HEK293 (cell line): ENCODE measurements around the gene TBC1D22A.

ENCODE experiments used
- CTCF ChIA-PET: fragments of 350-600 bp; formaldehyde crosslinking; extraction: SDS; loops from one replicate; lab custom pipeline; 2021; ENCODE audit warnings: antibody characterized with exemption; lab: Yijun Ruan, JAX
- POLR2A ChIA-PET: fragments of 300-600 bp; formaldehyde crosslinking; extraction: SDS; loops from one replicate; lab custom pipeline; 2020; ENCODE audit warnings: antibody characterized with exemption, inconsistent platforms; lab: Yijun Ruan, JAX
- H3K27ac ChIP-seq: fragments of 200-500 bp; sonication (Bioruptor generic); 2 replicates; pipeline ENCODE4 v1.5.1; 2014; ENCODE audit warnings: low read depth, low read length, control low read depth, inconsistent platforms; ENCODE audit errors: extremely low read depth
- H3K36me3 ChIP-seq, 2 experiments: fragments of 200-500 bp in 1 of 2; sonication (Bioruptor generic) in 1 of 2; 1 replicate in 1 of 2; 2 replicates in 1 of 2; pipeline ENCODE4 v1.5.1; 2014 to 2017; ENCODE audit warnings: inconsistent platforms in 2 of 2, low read length in 2 of 2; ENCODE audit not compliant: control insufficient read depth in 2 of 2, insufficient read depth in 1 of 2
- H3K4me1 ChIP-seq: fragments of 200-500 bp; sonication (Bioruptor generic); 2 replicates; pipeline ENCODE4 v1.5.1; 2014; ENCODE audit warnings: mild to moderate bottlenecking, low read length, inconsistent platforms; ENCODE audit not compliant: control insufficient read depth, insufficient read depth
- H3K4me3 ChIP-seq: 2 replicates; pipeline ENCODE4 v1.5.1; 2011; ENCODE audit warnings: low read depth, mild to moderate bottlenecking, control low read depth, low read length, moderate library complexity
- H3K9me3 ChIP-seq: fragments of 200-500 bp; sonication (Bioruptor generic); 2 replicates; pipeline ENCODE4 v1.5.1; 2014; ENCODE audit warnings: low read depth, low read length, inconsistent platforms; ENCODE audit not compliant: control insufficient read depth, insufficient read depth
- GLIS1 ChIP-seq: fragments of 450-650 bp; formaldehyde crosslinking; IDR thresholded peaks from 2 replicates; pipeline ENCODE4 v1.5.1; 2016; ENCODE audit warnings: missing biosample characterization, missing genetic modification characterization
- GLIS2 ChIP-seq: fragments of 450-650 bp; formaldehyde crosslinking; IDR thresholded peaks from 2 replicates; pipeline ENCODE4 v1.5.1; 2016; ENCODE audit warnings: missing biosample characterization, missing genetic modification characterization
- HOXD13 ChIP-seq: sonication (generic); formaldehyde crosslinking; IDR thresholded peaks from 2 replicates; pipeline ENCODE4 v1.8.0; 2022; ENCODE audit warnings: missing genetic modification reagents, borderline replicate concordance
- KLF10 ChIP-seq: fragments of 450-650 bp; IDR thresholded peaks from 2 replicates; pipeline ENCODE4 v1.5.1; 2018; ENCODE audit warnings: missing biosample characterization, mild to moderate bottlenecking, missing genetic modification characterization
- KLF7 ChIP-seq: fragments of 450-650 bp; formaldehyde crosslinking; IDR thresholded peaks from 2 replicates; pipeline ENCODE4 v1.5.1; 2016; ENCODE audit warnings: missing biosample characterization, missing genetic modification characterization, borderline replicate concordance
- OVOL3 ChIP-seq: fragments of 450-650 bp; formaldehyde crosslinking; IDR thresholded peaks from 2 replicates; pipeline ENCODE4 v1.5.1; 2016; ENCODE audit warnings: missing biosample characterization, missing genetic modification characterization
- PATZ1 ChIP-seq: fragments of 450-650 bp; formaldehyde crosslinking; IDR thresholded peaks from 2 replicates; pipeline ENCODE4 v1.5.1; 2016; ENCODE audit warnings: missing biosample characterization, missing genetic modification characterization
- SCRT1 ChIP-seq: fragments of 450-650 bp; formaldehyde crosslinking; IDR thresholded peaks from 2 replicates; pipeline ENCODE4 v1.5.1; 2016; ENCODE audit warnings: missing biosample characterization, missing genetic modification characterization, borderline replicate concordance
- SP3 ChIP-seq: fragments of 450-650 bp; formaldehyde crosslinking; IDR thresholded peaks from 2 replicates; pipeline ENCODE4 v1.5.1; 2016; ENCODE audit warnings: missing biosample characterization, missing genetic modification characterization
- ZBTB17 ChIP-seq: fragments of 450-650 bp; formaldehyde crosslinking; IDR thresholded peaks from 2 replicates; pipeline ENCODE4 v1.5.1; 2016; ENCODE audit warnings: missing biosample characterization, missing genetic modification characterization
- ZBTB7A ChIP-seq: fragments of 450-650 bp; formaldehyde crosslinking; IDR thresholded peaks from 2 replicates; pipeline ENCODE4 v1.5.1; 2016; ENCODE audit warnings: low read depth, missing biosample characterization, missing genetic modification characterization
- ZIC2 ChIP-seq: fragments of 450-650 bp; formaldehyde crosslinking; IDR thresholded peaks from 2 replicates; pipeline ENCODE4 v1.5.1; 2016; ENCODE audit warnings: missing biosample characterization, missing genetic modification characterization
- ZNF169 ChIP-seq: fragments of 450-650 bp; formaldehyde crosslinking; IDR thresholded peaks from 2 replicates; pipeline ENCODE4 v1.5.1; 2016; ENCODE audit warnings: missing biosample characterization, missing genetic modification characterization
- ZNF2 ChIP-seq: fragments of 450-650 bp; formaldehyde crosslinking; IDR thresholded peaks from 2 replicates; pipeline ENCODE4 v1.5.1; 2016; ENCODE audit warnings: missing biosample characterization, missing genetic modification characterization
- ZNF211 ChIP-seq: fragments of 450-650 bp; formaldehyde crosslinking; IDR thresholded peaks from 2 replicates; pipeline ENCODE4 v1.5.1; 2016; ENCODE audit warnings: low read depth, missing biosample characterization, missing genetic modification characterization
- ZNF221 ChIP-seq: fragments of 450-650 bp; formaldehyde crosslinking; IDR thresholded peaks from 2 replicates; pipeline ENCODE4 v1.5.1; 2017; ENCODE audit warnings: missing biosample characterization, missing genetic modification characterization, borderline replicate concordance
- ZNF23 ChIP-seq: fragments of 450-650 bp; formaldehyde crosslinking; IDR thresholded peaks from 2 replicates; pipeline ENCODE4 v1.5.1; 2016; ENCODE audit warnings: missing biosample characterization, missing genetic modification characterization, borderline replicate concordance
- ZNF248 ChIP-seq: fragments of 450-650 bp; formaldehyde crosslinking; IDR thresholded peaks from 2 replicates; pipeline ENCODE4 v1.5.1; 2017; ENCODE audit warnings: missing biosample characterization, missing genetic modification characterization
- ZNF391 ChIP-seq: fragments of 450-650 bp; formaldehyde crosslinking; IDR thresholded peaks from 2 replicates; pipeline ENCODE4 v1.5.1; 2016; ENCODE audit warnings: low read depth, missing biosample characterization, missing genetic modification characterization, borderline replicate concordance
- ZNF423 ChIP-seq: fragments of 450-650 bp; formaldehyde crosslinking; IDR thresholded peaks from 2 replicates; pipeline ENCODE4 v1.5.1; 2016; ENCODE audit warnings: missing biosample characterization, missing genetic modification characterization
- ZNF501 ChIP-seq: fragments of 450-650 bp; formaldehyde crosslinking; IDR thresholded peaks from 2 replicates; pipeline ENCODE4 v1.5.1; 2016; ENCODE audit warnings: missing biosample characterization, missing genetic modification characterization
- ZNF510 ChIP-seq: fragments of 450-650 bp; formaldehyde crosslinking; IDR thresholded peaks from 2 replicates; pipeline ENCODE4 v1.5.1; 2018; ENCODE audit warnings: mild to moderate bottlenecking, missing genetic modification characterization, missing biosample characterization; ENCODE audit not compliant: insufficient replicate concordance
- ZNF580 ChIP-seq: fragments of 450-650 bp; formaldehyde crosslinking; IDR thresholded peaks from 2 replicates; pipeline ENCODE4 v1.5.1; 2016; ENCODE audit warnings: missing biosample characterization, missing genetic modification characterization
- ZNF585B ChIP-seq: fragments of 450-650 bp; formaldehyde crosslinking; IDR thresholded peaks from 2 replicates; pipeline ENCODE4 v1.5.1; 2016; ENCODE audit warnings: missing biosample characterization, missing genetic modification characterization
- ZNF639 ChIP-seq: fragments of 450-650 bp; formaldehyde crosslinking; IDR thresholded peaks from 2 replicates; pipeline ENCODE4 v1.5.1; 2016; ENCODE audit warnings: missing biosample characterization, missing genetic modification characterization
- ZNF664 ChIP-seq: fragments of 450-650 bp; formaldehyde crosslinking; IDR thresholded peaks from 2 replicates; pipeline ENCODE4 v1.5.1; 2016; ENCODE audit warnings: missing biosample characterization, missing genetic modification characterization
- ZSCAN4 ChIP-seq: fragments of 450-650 bp; formaldehyde crosslinking; IDR thresholded peaks from 2 replicates; pipeline ENCODE4 v1.5.1; 2017; ENCODE audit warnings: missing biosample characterization, missing genetic modification characterization
- TF ChIP-seq, protein P1 (sequence below): fragments of 450-650 bp; formaldehyde crosslinking; IDR thresholded peaks from 2 replicates; pipeline ENCODE4 v1.5.1; 2016; ENCODE audit warnings: missing biosample characterization, missing genetic modification characterization
- TF ChIP-seq, protein P2 (sequence below): fragments of 450-650 bp; formaldehyde crosslinking; IDR thresholded peaks from 2 replicates; pipeline ENCODE4 v1.5.1; 2016; ENCODE audit warnings: missing biosample characterization, missing genetic modification characterization, borderline replicate concordance

Gene TBC1D22A

GRCh38 chr22:47151064-47151463, 388.6 kb downstream of the TBC1D22A start:
- ChIA-PET POLR2A (no interaction called here), CTCF (no interaction called here)
- Histone ChIP-seq H3K4me3 (no peak overlapping the region), H3K27ac (no peak overlapping the region), H3K4me1 (no peaks in the 10 kb centered on the region), H3K9me3 (no peaks in the 10 kb centered on the region), H3K36me3 (no peaks in the 10 kb centered on the region)
- TF ChIP-seq ZNF23 (no peak), OVOL3 (no peak), PATZ1 (tag by site-specific recombination) (no peak), ZNF501 (no peak), ZNF221 (no peak), ZNF510 (no peak), ZNF248 (tag by site-specific recombination) (no peak), ZNF585B (no peak), ZNF664 (tag by site-specific recombination) (no peak), SP3 (tag by site-specific recombination) (no peak)

GRCh38 chr22:47151490-47151889, 389.0 kb downstream of the TBC1D22A start:
- Histone ChIP-seq H3K36me3 (no peaks in the 10 kb centered on the region), H3K27ac (no peak overlapping the region), H3K4me3 (no peak overlapping the region), H3K9me3 (no peaks in the 10 kb centered on the region), H3K4me1 (no peaks in the 10 kb centered on the region)
- ChIA-PET POLR2A (no interaction called here), CTCF (no interaction called here)
- no peak for TF ChIP-seq ZNF169
- no peak for TF ChIP-seq ZNF664 (tag by site-specific recombination)
- TF ChIP-seq GLIS1: peak; percentile 99
- TF ChIP-seq HOXD13: no peak
- no peak for TF ChIP-seq ZSCAN4
- TF ChIP-seq ZIC2: peak; percentile 75
- no peak for TF ChIP-seq ZNF23
- no peak for TF ChIP-seq ZNF580
- no peak for TF ChIP-seq ZBTB7A
- no peak for TF ChIP-seq KLF10 (tag by site-specific recombination)
- TF ChIP-seq ZBTB17: no peak
- peak; percentile 27; the same call in 1 of the 2 replicates for TF ChIP-seq GLIS2 (tag by site-specific recombination)
- no peak for TF ChIP-seq ZNF211 (tag by site-specific recombination)
- no peak for TF ChIP-seq SP3 (tag by site-specific recombination)
- no peak for TF ChIP-seq ZNF639 (tag by site-specific recombination)
- no peak for TF ChIP-seq ZNF391 (tag by site-specific recombination)
- TF ChIP-seq, protein P1, sequence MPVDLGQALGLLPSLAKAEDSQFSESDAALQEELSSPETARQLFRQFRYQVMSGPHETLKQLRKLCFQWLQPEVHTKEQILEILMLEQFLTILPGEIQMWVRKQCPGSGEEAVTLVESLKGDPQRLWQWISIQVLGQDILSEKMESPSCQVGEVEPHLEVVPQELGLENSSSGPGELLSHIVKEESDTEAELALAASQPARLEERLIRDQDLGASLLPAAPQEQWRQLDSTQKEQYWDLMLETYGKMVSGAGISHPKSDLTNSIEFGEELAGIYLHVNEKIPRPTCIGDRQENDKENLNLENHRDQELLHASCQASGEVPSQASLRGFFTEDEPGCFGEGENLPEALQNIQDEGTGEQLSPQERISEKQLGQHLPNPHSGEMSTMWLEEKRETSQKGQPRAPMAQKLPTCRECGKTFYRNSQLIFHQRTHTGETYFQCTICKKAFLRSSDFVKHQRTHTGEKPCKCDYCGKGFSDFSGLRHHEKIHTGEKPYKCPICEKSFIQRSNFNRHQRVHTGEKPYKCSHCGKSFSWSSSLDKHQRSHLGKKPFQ (tag by site-specific recombination): no peak
- no peak for TF ChIP-seq KLF7 (tag by site-specific recombination)
- no peak for TF ChIP-seq ZNF423 (tag by site-specific recombination)
- TF ChIP-seq ZNF2 (tag by site-specific recombination): no peak
- TF ChIP-seq SCRT1 (tag by site-specific recombination): no peak
- TF ChIP-seq, protein P2, sequence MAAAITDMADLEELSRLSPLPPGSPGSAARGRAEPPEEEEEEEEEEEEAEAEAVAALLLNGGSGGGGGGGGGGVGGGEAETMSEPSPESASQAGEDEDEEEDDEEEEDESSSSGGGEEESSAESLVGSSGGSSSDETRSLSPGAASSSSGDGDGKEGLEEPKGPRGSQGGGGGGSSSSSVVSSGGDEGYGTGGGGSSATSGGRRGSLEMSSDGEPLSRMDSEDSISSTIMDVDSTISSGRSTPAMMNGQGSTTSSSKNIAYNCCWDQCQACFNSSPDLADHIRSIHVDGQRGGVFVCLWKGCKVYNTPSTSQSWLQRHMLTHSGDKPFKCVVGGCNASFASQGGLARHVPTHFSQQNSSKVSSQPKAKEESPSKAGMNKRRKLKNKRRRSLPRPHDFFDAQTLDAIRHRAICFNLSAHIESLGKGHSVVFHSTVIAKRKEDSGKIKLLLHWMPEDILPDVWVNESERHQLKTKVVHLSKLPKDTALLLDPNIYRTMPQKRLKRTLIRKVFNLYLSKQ (tag by site-specific recombination): no peak
